B cell (primary cell): ENCODE measurements around the gene SESN3. TPM values are rescaled to one million over a fixed set of nuclear protein-coding genes. Genes with fewer than 3 reads are reported as not detected.

Source experiments
- ATAC-seq: fragments of 200-7000 bp; cut with Tn5 transposase; one replicate; pipeline ENCODE4 v1.10.0; 2021; ENCODE audit warnings: low read depth, mild to moderate bottlenecking, moderate number of reproducible peaks, moderate library complexity
- CTCF ChIA-PET: fragments of 350-600 bp; sonication (Branson Sonifier 250); formaldehyde crosslinking; loops from one replicate; lab custom pipeline; 2021; ENCODE audit warnings: antibody characterized with exemption, inconsistent platforms; lab: Charles Lee
- POLR2A ChIA-PET: fragments of 350-600 bp; sonication (Branson Sonifier 250); formaldehyde crosslinking; loops from one replicate; lab custom pipeline; 2021; ENCODE audit warnings: antibody characterized with exemption; lab: Charles Lee
- DNase-seq: peaks from one replicate; pipeline ENCODE4 v3.0.0; 2013
- H2AFZ ChIP-seq: 2 replicates; pipeline ENCODE4 v1.6.1; 2012; ENCODE audit warnings: mild to moderate bottlenecking, low read depth, low read length; ENCODE audit not compliant: insufficient read depth, poor library complexity, severe bottlenecking
- H3K27ac ChIP-seq, 2 donors: 1 replicate in 1 of 2; 2 replicates in 1 of 2; pipeline ENCODE4 v1.5.1; 2012 to 2013; ENCODE audit warnings: low read length in 2 of 2, mild to moderate bottlenecking in 2 of 2, moderate library complexity in 1 of 2
- H3K27me3 ChIP-seq, 4 experiments: fragments of 200-600 bp in 1 of 4; sonication (generic) in 1 of 4; replicated peaks in 1 of 4; 1 replicate in 2 of 4; 2 replicates in 2 of 4; pipeline versions ENCODE4 v1.6.1 to v1.7.0; 2013 to 2016; ENCODE audit warnings: low read length in 3 of 4, mild to moderate bottlenecking in 2 of 4, mixed read lengths in 1 of 4, moderate library complexity in 1 of 4; ENCODE audit not compliant: insufficient read depth in 4 of 4, control insufficient read depth in 3 of 4; ENCODE audit errors: control extremely low read depth in 1 of 4
- H3K36me3 ChIP-seq, 2 experiments: replicated peaks in 1 of 2; 1 replicate in 1 of 2; 2 replicates in 1 of 2; pipeline versions ENCODE4 v1.6.1 to v1.7.1; 2013; ENCODE audit warnings: low read length in 1 of 2; ENCODE audit not compliant: insufficient read depth in 2 of 2, control insufficient read depth in 1 of 2; ENCODE audit errors: control extremely low read depth in 1 of 2, extremely low read depth in 1 of 2
- H3K4me1 ChIP-seq, 2 donors: fragments of 200-600 bp in 1 of 2; sonication (generic) in 1 of 2; 1 replicate in 1 of 2; 2 replicates in 1 of 2; pipeline versions ENCODE4 v1.5.1 to v1.6.1; 2013 to 2017; ENCODE audit warnings: low read length in 2 of 2; ENCODE audit not compliant: control insufficient read depth in 2 of 2, insufficient read depth in 2 of 2
- H3K4me2 ChIP-seq: replicated peaks from 2 replicates; pipeline ENCODE3; 2012; ENCODE audit warnings: mild to moderate bottlenecking, low read depth, low read length; ENCODE audit not compliant: poor library complexity, severe bottlenecking
- H3K4me3 ChIP-seq, 5 experiments: fragments of 200-600 bp in 1 of 5; sonication (generic) in 1 of 5; 1 replicate in 3 of 5; 2 replicates in 2 of 5; pipeline versions ENCODE4 v1.5.1 to v1.7.0; 2011 to 2016; ENCODE audit warnings: low read length in 4 of 5, mild to moderate bottlenecking in 4 of 5, low read depth in 2 of 5, control low read depth in 1 of 5, moderate library complexity in 1 of 5; ENCODE audit not compliant: insufficient read depth in 1 of 5; ENCODE audit errors: control extremely low read depth in 1 of 5, extremely low read depth in 1 of 5
- H3K79me2 ChIP-seq: fragments of 200-600 bp; sonication (generic); one replicate; pipeline ENCODE4 v1.6.0; 2016; ENCODE audit warnings: low read length; ENCODE audit not compliant: control insufficient read depth, insufficient read depth
- H3K9ac ChIP-seq: fragments of 200-600 bp; sonication (generic); 2 replicates; pipeline ENCODE4 v1.6.1; 2017; ENCODE audit warnings: mild to moderate bottlenecking, low read length, moderate library complexity
- H3K9me3 ChIP-seq, 3 donors: one replicate each; pipeline versions ENCODE4 v1.6.1 to v1.7.1; 2013; ENCODE audit warnings: low read length in 2 of 3; ENCODE audit not compliant: control insufficient read depth in 2 of 3, insufficient read depth in 1 of 3; ENCODE audit errors: control extremely low read depth in 1 of 3
- H4K20me1 ChIP-seq: 2 replicates; pipeline ENCODE4 v1.6.0; 2012; ENCODE audit warnings: mild to moderate bottlenecking, low read length; ENCODE audit not compliant: insufficient read depth, control insufficient read depth, poor library complexity, severe bottlenecking
- H3K27ac Mint-ChIP-seq: one replicate; pipeline ENCODE4 v1.8.0; 2021; ENCODE audit warnings: mixed read lengths
- H3K27me3 Mint-ChIP-seq: one replicate; pipeline ENCODE4 v1.8.0; 2021; ENCODE audit warnings: mixed read lengths
- H3K4me1 Mint-ChIP-seq: one replicate; pipeline ENCODE4 v1.8.0; 2021; ENCODE audit warnings: mixed read lengths
- H3K4me3 Mint-ChIP-seq: one replicate; pipeline ENCODE4 v1.8.0; 2021; ENCODE audit warnings: mixed read lengths
- H3K9me3 Mint-ChIP-seq: one replicate; pipeline ENCODE4 v1.8.0; 2022; ENCODE audit warnings: mixed read lengths; ENCODE audit not compliant: insufficient read depth
- EZH2 ChIP-seq: IDR thresholded peaks from 2 replicates; pipeline ENCODE4 v1.6.1; 2012; ENCODE audit warnings: borderline replicate concordance, low read depth, mild to moderate bottlenecking, moderate library complexity, low read length; ENCODE audit not compliant: insufficient read depth, poor library complexity, severe bottlenecking
- WGBS: methylation state at CpG from one replicate; pipeline ENCODE4 v1.1.5; 2013; ENCODE audit warnings: missing lambda C conversion rate; ENCODE audit not compliant: insufficient coverage; 5-methylcytosine and 5-hydroxymethylcytosine counted together
- intact Hi-C: fragments of 100-400 bp; cut with micrococcal nuclease; formaldehyde crosslinking; loops from one replicate; pipeline ENCODE4 v1.10.0; 2022
- polyA plus RNA-seq: library from polyadenylated mRNA; depleted of rRNA; stranded (reverse); fragments of >200 nt; gene quantifications from 2 replicates; pipeline ENCODE4 v1.2.3, GENCODE V29; 2012
- total RNA-seq, 2 donors: library from RNA; stranded (reverse); fragments of 120-200 nt in 1 of 2; gene quantifications; 1 replicate in 1 of 2; 2 replicates in 1 of 2; pipeline versions ENCODE4 v1.2.3 to v1.2.4, GENCODE V29; 2013 to 2022
- TF ChIP-seq, protein P1 (sequence below): fragments of 200-600 bp; IDR thresholded peaks from one replicate; pipeline ENCODE4 v1.8.0; 2022; ENCODE audit warnings: antibody characterized with exemption, mild to moderate bottlenecking

SESN3 gene
- total and polyA plus RNA-seq, 2 donors (not counting 1 experiment from before 2014, with no cell fraction given) = 10.1 to 519 TPM

GRCh38 chr11:95187723-95188122 is 43.3 kb downstream of the SESN3 start:
- no peaks in the 10 kb centered on the region for H3K27me3 Mint-ChIP-seq
- H3K9me3 Mint-ChIP-seq = no peaks in the 10 kb centered on the region
- H3K27me3 ChIP-seq = no peaks in the 10 kb centered on the region
- no peaks in the 10 kb centered on the region for H3K9me3 ChIP-seq
- peaks cover 21% of the 10 kb centered on the region for H3K4me1 Mint-ChIP-seq
- H3K4me3 Mint-ChIP-seq = no peak overlapping the region
- peak overlapping the region; percentile 29 for H3K27ac Mint-ChIP-seq
- no peak overlapping the region for H3K4me3 ChIP-seq
- intact Hi-C loops = no loop called here
- no peak overlapping the region for H2AFZ ChIP-seq
- H3K36me3 ChIP-seq = peaks cover 6 to 76% of the 10 kb centered on the region in 2 experiments
- H3K9ac ChIP-seq = no peak overlapping the region
- POLR2A ChIA-PET = no interaction called here
- TF ChIP-seq, protein P1, sequence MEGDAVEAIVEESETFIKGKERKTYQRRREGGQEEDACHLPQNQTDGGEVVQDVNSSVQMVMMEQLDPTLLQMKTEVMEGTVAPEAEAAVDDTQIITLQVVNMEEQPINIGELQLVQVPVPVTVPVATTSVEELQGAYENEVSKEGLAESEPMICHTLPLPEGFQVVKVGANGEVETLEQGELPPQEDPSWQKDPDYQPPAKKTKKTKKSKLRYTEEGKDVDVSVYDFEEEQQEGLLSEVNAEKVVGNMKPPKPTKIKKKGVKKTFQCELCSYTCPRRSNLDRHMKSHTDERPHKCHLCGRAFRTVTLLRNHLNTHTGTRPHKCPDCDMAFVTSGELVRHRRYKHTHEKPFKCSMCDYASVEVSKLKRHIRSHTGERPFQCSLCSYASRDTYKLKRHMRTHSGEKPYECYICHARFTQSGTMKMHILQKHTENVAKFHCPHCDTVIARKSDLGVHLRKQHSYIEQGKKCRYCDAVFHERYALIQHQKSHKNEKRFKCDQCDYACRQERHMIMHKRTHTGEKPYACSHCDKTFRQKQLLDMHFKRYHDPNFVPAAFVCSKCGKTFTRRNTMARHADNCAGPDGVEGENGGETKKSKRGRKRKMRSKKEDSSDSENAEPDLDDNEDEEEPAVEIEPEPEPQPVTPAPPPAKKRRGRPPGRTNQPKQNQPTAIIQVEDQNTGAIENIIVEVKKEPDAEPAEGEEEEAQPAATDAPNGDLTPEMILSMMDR = no peak
- TF ChIP-seq EZH2 = no peak
- peak overlapping the region in 1 of 2 donors; percentile 59 for H3K27ac ChIP-seq
- H3K4me2 ChIP-seq = no peak overlapping the region
- DNase-seq = no peak
- no peaks in the 10 kb centered on the region for H3K4me1 ChIP-seq
- CTCF ChIA-PET = interaction anchor here (5.8 kb wide), 1 partner anchor 518 kb away, joined by 31 read pairs; no protein-coding TSS in a partner anchor
- ATAC-seq = no peak
- H3K79me2 ChIP-seq = peaks cover 2% of the 10 kb centered on the region
- H4K20me1 ChIP-seq = peaks cover 5% of the 10 kb centered on the region

- Histone ChIP-seq H4K20me1 (no peaks in the 10 kb centered on the region), H2AFZ (no peak overlapping the region), H3K79me2 (peaks cover 4% of the 10 kb centered on the region), H3K27me3 (no peaks in the 10 kb centered on the region), H3K36me3 (peaks cover 0 to 60% of the 10 kb centered on the region in 2 experiments), H3K27ac (peak overlapping the region in 1 of 2 donors; percentile 34), H3K4me2 (no peak overlapping the region), H3K4me3 (no peak overlapping the region), H3K4me1 (no peaks in the 10 kb centered on the region), H3K9me3 (no peaks in the 10 kb centered on the region), H3K9ac (no peak overlapping the region)
- TF ChIP-seq, protein P1 = no peak
- no peak for TF ChIP-seq EZH2
- 92% methylated on average over 2 of the region's 2 CpGs for WGBS
- Mint-ChIP-seq H3K4me1 (peaks cover 16% of the 10 kb centered on the region), H3K9me3 (no peaks in the 10 kb centered on the region), H3K4me3 (no peak overlapping the region), H3K27ac (peak overlapping the region; percentile 57), H3K27me3 (no peaks in the 10 kb centered on the region)
- POLR2A ChIA-PET = no interaction called here
- no peak for ATAC-seq
- no peak for DNase-seq
- CTCF ChIA-PET = interaction anchor here (1.1 kb wide), 1 partner anchor 8 kb away, joined by 3 read pairs; no protein-coding TSS in a partner anchor
- intact Hi-C loops = loop anchor here (2.0 kb wide), 1 partner anchor 14 kb away; no protein-coding TSS in a partner anchor
Measured at GRCh38 chr11:95182397-95182796, 48.6 kb downstream of the SESN3 start.
